Right atrium auricular region (tissue), 2 donors: ENCODE measurements around the gene PAK1IP1. TPM values are rescaled to one million over a fixed set of nuclear protein-coding genes. Genes with fewer than 3 reads are reported as not detected.
"Not testable (repeated sequence)": the region's sequence is repeated elsewhere in the genome, so short reads cannot be mapped to it uniquely, and the experiment has no call there.

Experiments
- DNase-seq: peaks from one replicate; pipeline ENCODE4 v3.0.0-alpha.2; 2019; ENCODE audit warnings: low spot score
- H3K27ac ChIP-seq, 2 donors: fragments of 200-600 bp; sonication (generic); 1 replicate in 1 of 2; 2 replicates in 1 of 2; pipeline ENCODE4 v1.5.1; 2016 to 2019
- H3K27me3 ChIP-seq, 2 donors: fragments of 200-600 bp; sonication (generic); one replicate each; pipeline versions ENCODE4 v1.5.1 to v1.6.0; 2017 to 2019
- H3K36me3 ChIP-seq: fragments of 200-600 bp; sonication (generic); one replicate; pipeline ENCODE4 v1.5.1; 2016
- H3K4me1 ChIP-seq, 2 donors: fragments of 200-600 bp; sonication (generic); one replicate each; pipeline versions ENCODE4 v1.5.1 to v1.6.0; 2017 to 2019
- H3K4me3 ChIP-seq, 2 donors: fragments of 200-600 bp; sonication (generic); 1 replicate in 1 of 2; 2 replicates in 1 of 2; pipeline ENCODE4 v1.5.1; 2017 to 2019; ENCODE audit warnings: mild to moderate bottlenecking in 1 of 2, moderate library complexity in 1 of 2
- H3K9me3 ChIP-seq, 2 donors: fragments of 200-600 bp; sonication (generic); one replicate each; pipeline ENCODE4 v1.5.1; 2019
- CTCF ChIP-seq, 2 donors: fragments of 200-600 bp; sonication (generic); IDR thresholded peaks; one replicate each; pipeline ENCODE4 v1.5.1; 2019; ENCODE audit warnings: antibody characterized with exemption in 2 of 2
- total RNA-seq, 2 donors: library from RNA; depleted of rRNA; stranded (reverse); fragments of >200 nt; gene quantifications; one replicate each; pipeline ENCODE4 v1.1.0, GENCODE V29; 2016

The PAK1IP1 gene
- total RNA-seq = 10 to 100 TPM in 1 of 2 donors, 1 to 10 TPM in 1; 9.0 to 10.4 TPM

- Histone ChIP-seq H3K27me3 (no peaks in the 10 kb centered on the region), H3K9me3 (no peaks in the 10 kb centered on the region), H3K27ac (peak within 1 kb of the TSS; percentile 90 to 93), H3K36me3 (peaks cover 19% of the 10 kb centered on the region), H3K4me1 (peaks cover 0 to 23% of the 10 kb centered on the region in 2 donors), H3K4me3 (peak within 1 kb of the TSS; percentile 86 to 92)
- peak; percentile 93 for DNase-seq
- TF ChIP-seq CTCF (IDR thresholded peaks at IDR 0.05) = no peak
These were observed at the start of gene PAK1IP1, which contains the start of gene C6orf52 for GRCh38 chr6:10694302-10695085. TSS of gene PAK1IP1 (plus strand) at chr6:10694972. CDS start at chr6:10694986, 14 bp downstream. TSS of gene C6orf52 (minus strand) at chr6:10694616. CDS start at chr6:10687550, 7,066 bp downstream.

- Histone ChIP-seq H3K9me3 (no peaks in the 10 kb centered on the region), H3K36me3 (no peaks in the 10 kb centered on the region), H3K27ac (no peak overlapping the region), H3K4me3 (no peak overlapping the region), H3K4me1 (no peaks in the 10 kb centered on the region), H3K27me3 (no peaks in the 10 kb centered on the region)
- no peak for TF ChIP-seq CTCF (IDR thresholded peaks at IDR 0.05)
- no peak for DNase-seq
These were observed 39.2 kb upstream of the PAK1IP1 start for GRCh38 chr6:10655508-10656055.

- H3K4me3 ChIP-seq = peak overlapping the region in 1 of 2 donors; percentile 35
- H3K4me1 ChIP-seq = no peaks in the 10 kb centered on the region
- no peaks in the 10 kb centered on the region for H3K9me3 ChIP-seq
- H3K27ac ChIP-seq = no peak overlapping the region
- H3K27me3 ChIP-seq = no peaks in the 10 kb centered on the region
- H3K36me3 ChIP-seq = no peaks in the 10 kb centered on the region
- DNase-seq = no peak
- no peak for TF ChIP-seq CTCF (IDR thresholded peaks at IDR 0.05)
These were observed 35.7 kb upstream of the PAK1IP1 start for GRCh38 chr6:10658910-10659698.

GRCh38 chr6:10659699-10660348 is 34.9 kb upstream of the PAK1IP1 start:
- Histone ChIP-seq H3K27ac (no peak overlapping the region), H3K36me3 (no peaks in the 10 kb centered on the region), H3K27me3 (no peaks in the 10 kb centered on the region), H3K4me3 (peak overlapping the region in 1 of 2 donors; percentile 35), H3K9me3 (no peaks in the 10 kb centered on the region), H3K4me1 (no peaks in the 10 kb centered on the region)
- no peak for TF ChIP-seq CTCF (IDR thresholded peaks at IDR 0.05)
- no peak for DNase-seq

- H3K4me3 ChIP-seq, H3K36me3 ChIP-seq, H3K27me3 ChIP-seq, H3K27ac ChIP-seq, DNase-seq, H3K9me3 ChIP-seq, H3K4me1 ChIP-seq: not testable (repeated sequence)
These were observed 34.2 kb upstream of the PAK1IP1 start for GRCh38 chr6:10660431-10661191.
